Measurements from ENCODE around the gene AADACL4. TPM values are rescaled to one million over a fixed set of nuclear protein-coding genes. Genes with fewer than 3 reads are reported as not detected.

Gene AADACL4
- total and polyA plus RNA-seq, 10 of the 15 experiments (the other 5 are each of a cell fraction or from before 2014, with no cell fraction given) = not detected

GRCh38 chr1:12604114-12604874 lies 39.6 kb upstream of the AADACL4 start (continued):
- TF ChIP-seq SKIL (IDR thresholded peaks at IDR 0.05; ENCODE audit: low read depth, poor library complexity, severe bottlenecking) (peak; percentile 55), HSF1 (IDR thresholded peaks at IDR 0.05; ENCODE audit: low read depth, low read length) (no peak), ATF7 (IDR thresholded peaks at IDR 0.05; ENCODE audit: low read depth) (0 out of 2 replicates have a peak, but pooled peaks have one; percentile 11), GATAD2B (conservative IDR thresholded peaks at IDR 0.05; ENCODE audit: low read depth) (no peak), CEBPB (IDR thresholded peaks at IDR 0.05; ENCODE audit: borderline replicate concordance in 1 of 2, low read depth in 2 of 2, low read length in 2 of 2) (no peak), ZBTB4 (CRISPR knock-in tag; IDR thresholded peaks at IDR 0.05) (no peak), IRF5 (IDR thresholded peaks at IDR 0.05; ENCODE audit: borderline replicate concordance) (no peak), MEF2B (IDR thresholded peaks at IDR 0.05; ENCODE audit: partially characterized antibody, poor library complexity, severe bottlenecking) (no peak), ZNF592 (IDR thresholded peaks at IDR 0.05) (no peak), FOXK2 (IDR thresholded peaks at IDR 0.05) (no peak; the same call in 1 of the 2 replicates), NR2F1 (conservative IDR thresholded peaks at IDR 0.05) (peak; percentile 80), JUNB (IDR thresholded peaks at IDR 0.05) (0 out of 2 replicates have a peak, but pooled peaks have one; percentile 23), NFIC (IDR thresholded peaks at IDR 0.05; ENCODE audit: low read depth, low read length) (no peak), PBX3 (IDR thresholded peaks at IDR 0.05; ENCODE audit: insufficient replicate concordance, low read depth, low read length) (peak; percentile 25)

All from GM12878 (cell line).